Measurements from ENCODE around the gene NPLOC4.
A peak's percentile ranks its signal among the peaks of the same experiment; 100 is the strongest.

The NPLOC4 gene

GRCh38 chr17:81582749-81583148 is 54.2 kb downstream of the NPLOC4 start:
- DNase-seq, result no peak

GRCh38 chr17:81582341-81582740 is 54.6 kb downstream of the NPLOC4 start:
- DNase-seq, result no peak

- no peak for DNase-seq
These were observed 55.2 kb downstream of the NPLOC4 start for GRCh38 chr17:81581758-81582157.

GRCh38 chr17:81580481-81580880 is 56.4 kb downstream of the NPLOC4 start:
- no peak for DNase-seq

- DNase-seq, result no peak
These were observed 57.0 kb downstream of the NPLOC4 start for GRCh38 chr17:81579821-81580321.

GRCh38 chr17:81579298-81579697 is 57.6 kb downstream of the NPLOC4 start:
- no peak for DNase-seq

- no peak for DNase-seq
These were observed 58.2 kb downstream of the NPLOC4 start for GRCh38 chr17:81578561-81579225.

GRCh38 chr17:81578038-81578441 is 58.9 kb downstream of the NPLOC4 start:
- DNase-seq, result no peak

GRCh38 chr17:81577278-81578000 is 59.5 kb downstream of the NPLOC4 start:
- DNase-seq, result no peak

GRCh38 chr17:81576621-81577277 is 60.2 kb downstream of the NPLOC4 start:
- DNase-seq, result no peak

- no peak for DNase-seq
These were observed 61.1 kb downstream of the NPLOC4 start for GRCh38 chr17:81575836-81576235.

GRCh38 chr17:81574643-81574956 is 62.3 kb downstream of the NPLOC4 start:
- no peak for DNase-seq

- DNase-seq, result no peak
These were observed 62.9 kb downstream of the NPLOC4 start for GRCh38 chr17:81573794-81574642.

GRCh38 chr17:81572563-81573168 is 64.2 kb downstream of the NPLOC4 start:
- DNase-seq, result no peak

- no peak for DNase-seq
These were observed 65.9 kb downstream of the NPLOC4 start for GRCh38 chr17:81570964-81571363.

- DNase-seq, result no peak
These were observed 66.9 kb downstream of the NPLOC4 start for GRCh38 chr17:81569986-81570514.

GRCh38 chr17:81568416-81568815 is 68.5 kb downstream of the NPLOC4 start:
- DNase-seq, result no peak

GRCh38 chr17:81567191-81567590 is 69.7 kb downstream of the NPLOC4 start:
- DNase-seq, result no peak

- peak; percentile 36 for DNase-seq
These were observed 70.3 kb downstream of the NPLOC4 start for GRCh38 chr17:81566461-81567126.

- DNase-seq, result no peak
These were observed 71.7 kb downstream of the NPLOC4 start for GRCh38 chr17:81565231-81565630.

GRCh38 chr17:81564778-81565177 is 72.1 kb downstream of the NPLOC4 start:
- no peak for DNase-seq
